ENCODE measurements around the gene POU6F1.
"Not testable (repeated sequence)": the region's sequence is repeated elsewhere in the genome, so short reads cannot be mapped to it uniquely, and the experiment has no call there.

The POU6F1 gene, protein sequence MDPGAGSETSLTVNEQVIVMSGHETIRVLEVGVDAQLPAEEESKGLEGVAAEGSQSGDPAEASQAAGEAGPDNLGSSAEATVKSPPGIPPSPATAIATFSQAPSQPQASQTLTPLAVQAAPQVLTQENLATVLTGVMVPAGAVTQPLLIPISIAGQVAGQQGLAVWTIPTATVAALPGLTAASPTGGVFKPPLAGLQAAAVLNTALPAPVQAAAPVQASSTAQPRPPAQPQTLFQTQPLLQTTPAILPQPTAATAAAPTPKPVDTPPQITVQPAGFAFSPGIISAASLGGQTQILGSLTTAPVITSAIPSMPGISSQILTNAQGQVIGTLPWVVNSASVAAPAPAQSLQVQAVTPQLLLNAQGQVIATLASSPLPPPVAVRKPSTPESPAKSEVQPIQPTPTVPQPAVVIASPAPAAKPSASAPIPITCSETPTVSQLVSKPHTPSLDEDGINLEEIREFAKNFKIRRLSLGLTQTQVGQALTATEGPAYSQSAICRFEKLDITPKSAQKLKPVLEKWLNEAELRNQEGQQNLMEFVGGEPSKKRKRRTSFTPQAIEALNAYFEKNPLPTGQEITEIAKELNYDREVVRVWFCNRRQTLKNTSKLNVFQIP

GRCh38 chr12:51217968-51218606, at the start of gene POU6F1:
Gene POU6F1, minus strand, starts transcription at chr12:51218062. Its CDS starts 11,226 bp downstream, at chr12:51206836.
- peaks cover 9% of the 10 kb centered on the region for H3K27me3 Mint-ChIP-seq
- H3K36me3 Mint-ChIP-seq = no peaks in the 10 kb centered on the region
- peak; percentile 76 for DNase-seq
- peaks cover 16% of the 10 kb centered on the region for H3K4me1 Mint-ChIP-seq
- H3K9me3 Mint-ChIP-seq = no peaks in the 10 kb centered on the region
- peak within 1 kb of the TSS; percentile 71 for H3K27ac Mint-ChIP-seq
- peak within 1 kb of the TSS; percentile 82 for H3K4me3 Mint-ChIP-seq
- CTCF ChIA-PET = interaction anchor here (0.6 to 1.7 kb wide), 13 partner anchors 12 to 196 kb away, joined by 3 to 9 read pairs (median 4); partner anchors contain the start of genes DAZAP2, LETMD1 and SMAGP

DNA sequence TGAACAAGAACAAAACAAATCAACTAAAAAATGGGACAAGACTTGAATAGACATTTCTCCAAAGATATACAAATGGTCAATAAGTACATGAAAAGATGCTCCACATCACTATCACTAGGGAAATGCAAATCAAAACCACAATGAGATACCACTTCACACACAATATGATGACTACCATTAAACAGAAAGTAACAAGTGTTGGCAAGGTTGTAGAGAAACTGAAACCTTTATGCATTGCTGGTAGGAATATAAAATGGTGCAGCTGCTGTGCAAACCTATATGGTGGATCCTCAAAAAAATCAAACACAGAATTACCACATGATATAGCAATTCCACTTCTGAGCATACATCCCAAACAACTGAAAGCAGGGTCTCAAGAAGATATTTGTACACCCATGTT, 47.2 kb upstream of the POU6F1 start:
- H3K27ac Mint-ChIP-seq = no peak overlapping the region

DNA sequence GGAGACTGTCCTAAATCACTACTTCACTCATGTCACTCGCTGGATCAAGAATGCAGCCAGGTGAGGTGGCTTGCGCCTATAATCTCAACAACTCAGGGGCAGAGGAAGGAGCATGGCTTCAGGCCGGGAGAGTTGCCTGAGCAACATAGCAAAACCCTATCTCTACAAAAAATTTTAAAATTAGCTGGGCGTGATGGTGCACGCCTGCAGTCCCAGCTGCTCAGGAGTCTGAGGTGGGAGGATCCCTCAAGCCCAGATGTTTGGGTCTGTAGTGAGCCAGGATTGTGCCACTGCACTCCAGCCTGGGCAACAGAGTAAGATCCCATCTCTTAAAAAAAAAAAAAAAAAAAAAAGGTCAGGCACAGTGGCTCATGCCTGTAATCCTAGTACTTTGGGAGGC, 46.4 kb upstream of the POU6F1 start:
- no peak overlapping the region for H3K27ac Mint-ChIP-seq
- peaks cover 25% of the 10 kb centered on the region for H3K4me1 Mint-ChIP-seq
- H3K27me3 Mint-ChIP-seq = peaks cover 12% of the 10 kb centered on the region
- CTCF ChIA-PET = interaction anchor here (1.0 to 3.8 kb wide), 3 partner anchors 12 to 77 kb away, joined by 3 to 34 read pairs (median 4); no protein-coding TSS in a partner anchor
- H3K4me3 Mint-ChIP-seq = no peak overlapping the region
- H3K36me3 Mint-ChIP-seq = no peaks in the 10 kb centered on the region
- H3K9me3 Mint-ChIP-seq = no peaks in the 10 kb centered on the region
- no peak for DNase-seq

More for the DNA sequence above, 47.2 kb upstream of the POU6F1 start:
- H3K4me1 Mint-ChIP-seq = peaks cover 27% of the 10 kb centered on the region
- no peaks in the 10 kb centered on the region for H3K36me3 Mint-ChIP-seq
- no peaks in the 10 kb centered on the region for H3K9me3 Mint-ChIP-seq
- DNase-seq = no peak
- H3K4me3 Mint-ChIP-seq = no peak overlapping the region
- CTCF ChIA-PET = interaction anchor here (1.1 kb wide), 1 partner anchor 75 kb away, joined by 4 read pairs; no protein-coding TSS in a partner anchor
- peaks cover 15% of the 10 kb centered on the region for H3K27me3 Mint-ChIP-seq

GRCh38 chr12:51263341-51263740, 45.5 kb upstream of the POU6F1 start:
- peaks cover 19% of the 10 kb centered on the region for H3K4me1 Mint-ChIP-seq
- no peak overlapping the region for H3K27ac Mint-ChIP-seq
- H3K4me3 Mint-ChIP-seq = no peak overlapping the region
- peaks cover 3% of the 10 kb centered on the region for H3K27me3 Mint-ChIP-seq
- CTCF ChIA-PET = interaction anchor here (0.6 to 3.8 kb wide), 6 partner anchors 11 to 233 kb away, joined by 3 to 34 read pairs (median 3); no protein-coding TSS in a partner anchor
- no peaks in the 10 kb centered on the region for H3K36me3 Mint-ChIP-seq
- DNase-seq = no peak
- no peaks in the 10 kb centered on the region for H3K9me3 Mint-ChIP-seq

GRCh38 chr12:51262758-51263177, 44.9 kb upstream of the POU6F1 start:
- Mint-ChIP-seq H3K27ac (no peak overlapping the region), H3K4me1 (peaks cover 19% of the 10 kb centered on the region)

GRCh38 chr12:51259600-51259999, 41.7 kb upstream of the POU6F1 start:
- H3K4me1 Mint-ChIP-seq = peaks cover 11% of the 10 kb centered on the region
- H3K27ac Mint-ChIP-seq, H3K4me3 Mint-ChIP-seq, H3K9me3 Mint-ChIP-seq, H3K36me3 Mint-ChIP-seq, CTCF ChIA-PET, H3K27me3 Mint-ChIP-seq, DNase-seq: not testable (repeated sequence)

More at GRCh38 chr12:51262758-51263177, 44.9 kb upstream of the POU6F1 start:
- Mint-ChIP-seq H3K9me3 (no peaks in the 10 kb centered on the region), H3K36me3 (no peaks in the 10 kb centered on the region), H3K27me3 (peaks cover 3% of the 10 kb centered on the region), H3K4me3 (no peak overlapping the region)
- CTCF ChIA-PET = interaction anchor here (0.6 to 3.8 kb wide), 8 partner anchors 11 to 107 kb away, joined by 3 to 34 read pairs (median 3); no protein-coding TSS in a partner anchor
- peak; percentile 46 for DNase-seq

DNA sequence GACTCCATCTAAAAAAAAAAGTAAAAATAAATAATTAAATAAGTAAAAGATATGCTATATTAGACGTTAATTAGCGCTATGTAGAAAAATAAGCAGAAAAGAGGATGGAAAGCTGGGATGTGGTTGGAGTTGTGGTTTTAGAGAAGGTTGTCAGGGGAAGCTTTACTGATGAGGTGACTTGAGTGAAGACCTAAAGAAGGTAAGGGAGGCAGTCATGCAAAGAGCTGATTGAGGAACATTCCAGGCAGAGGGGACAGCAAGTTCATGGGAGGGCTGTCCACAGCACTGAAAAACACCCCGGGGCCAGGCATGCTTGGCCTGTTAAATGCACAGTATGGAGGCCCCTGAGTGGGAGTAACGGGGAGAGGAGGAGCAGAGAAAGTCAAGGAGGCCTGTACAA, 36.7 kb upstream of the POU6F1 start:
- no peak overlapping the region for H3K27ac Mint-ChIP-seq
- peaks cover 2% of the 10 kb centered on the region for H3K36me3 Mint-ChIP-seq
- no peaks in the 10 kb centered on the region for H3K9me3 Mint-ChIP-seq
- no peaks in the 10 kb centered on the region for H3K27me3 Mint-ChIP-seq
- CTCF ChIA-PET = interaction anchor here (0.9 kb wide), 1 partner anchor 87 kb away, joined by 5 read pairs; no protein-coding TSS in a partner anchor
- H3K4me1 Mint-ChIP-seq = peaks cover 3% of the 10 kb centered on the region
- DNase-seq = no peak
- H3K4me3 Mint-ChIP-seq = no peak overlapping the region

DNA sequence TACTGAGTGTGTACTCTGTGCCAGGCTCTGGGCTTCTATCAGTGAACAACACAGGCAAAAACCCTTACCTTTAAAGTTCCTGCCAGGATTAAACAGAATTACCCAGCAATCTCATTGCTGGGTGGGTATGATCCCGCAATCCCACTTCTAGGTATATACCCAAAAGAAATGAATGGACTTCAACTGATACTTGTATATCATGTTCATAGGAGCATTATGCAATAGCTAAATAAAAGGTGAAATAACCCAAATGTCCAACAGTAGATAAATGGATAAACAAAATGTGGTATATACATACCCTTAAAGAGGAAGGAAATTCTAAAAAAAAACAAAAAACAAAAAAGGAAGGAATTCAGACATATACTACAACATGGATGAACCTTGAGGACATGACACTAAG, 35.4 kb upstream of the POU6F1 start:
- H3K27me3 Mint-ChIP-seq = no peaks in the 10 kb centered on the region
- CTCF ChIA-PET = interaction anchor here (0.9 to 3.1 kb wide), 16 partner anchors 10 to 486 kb away, joined by 3 to 34 read pairs (median 4); partner anchors contain the start of genes DAZAP2 and SMAGP

DNA sequence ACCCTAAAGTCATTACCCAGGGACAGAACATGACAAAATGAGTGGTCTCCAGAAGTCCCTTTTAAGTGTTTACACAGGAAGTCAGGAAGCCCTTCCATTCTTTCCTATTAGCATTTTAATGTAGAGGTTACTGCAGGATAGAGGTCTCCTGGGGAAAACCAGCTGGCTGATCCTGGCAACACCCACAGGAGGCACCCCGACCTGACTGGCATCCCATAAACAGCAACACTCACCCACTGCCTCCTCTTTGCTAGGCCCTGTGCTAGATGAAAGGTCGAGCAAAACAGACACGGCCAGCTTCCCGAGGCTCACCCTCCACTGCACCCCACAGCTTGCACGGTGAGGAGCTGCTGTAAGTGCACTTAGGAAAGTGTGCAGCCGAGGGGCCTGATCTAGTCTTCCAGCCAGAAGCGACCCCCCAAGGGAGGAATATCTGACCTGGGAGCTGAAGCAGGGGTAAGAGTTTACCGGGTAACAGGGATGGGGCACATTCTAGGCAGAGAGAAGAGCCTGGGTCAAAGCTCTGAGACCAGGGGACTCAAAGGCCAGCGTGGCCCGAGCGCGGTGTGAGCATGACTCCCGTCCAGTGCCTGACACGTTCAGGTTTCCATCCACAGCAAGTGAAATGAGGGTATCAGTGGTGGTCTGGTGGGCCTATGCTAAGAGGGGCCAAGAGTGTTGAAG, 29.8 kb upstream of the POU6F1 start:
- peaks cover 39% of the 10 kb centered on the region for H3K36me3 Mint-ChIP-seq
- no peak for DNase-seq
- H3K9me3 Mint-ChIP-seq = no peaks in the 10 kb centered on the region
- H3K4me1 Mint-ChIP-seq = peaks cover 46% of the 10 kb centered on the region
- CTCF ChIA-PET = interaction anchor here (0.8 kb wide), 1 partner anchor 104 kb away, joined by 3 read pairs; no protein-coding TSS in a partner anchor
- H3K4me3 Mint-ChIP-seq = no peak overlapping the region
- peak overlapping the region; percentile 74 for H3K27ac Mint-ChIP-seq
- no peaks in the 10 kb centered on the region for H3K27me3 Mint-ChIP-seq

More for the DNA sequence above, 35.4 kb upstream of the POU6F1 start:
- H3K27ac Mint-ChIP-seq = no peak overlapping the region
- peaks cover 6% of the 10 kb centered on the region for H3K4me1 Mint-ChIP-seq
- no peak for DNase-seq
- H3K4me3 Mint-ChIP-seq = no peak overlapping the region
- peaks cover 5% of the 10 kb centered on the region for H3K36me3 Mint-ChIP-seq
- H3K9me3 Mint-ChIP-seq = no peaks in the 10 kb centered on the region

- CTCF ChIA-PET = interaction anchor here (3.1 kb wide), 1 partner anchor 28 kb away, joined by 9 read pairs; the partner anchor contains the start of gene POU6F1
- DNase-seq = peak; percentile 57
- Mint-ChIP-seq H3K36me3 (peaks cover 49% of the 10 kb centered on the region), H3K27me3 (no peaks in the 10 kb centered on the region), H3K27ac (peak overlapping the region; percentile 80), H3K4me1 (peaks cover 55% of the 10 kb centered on the region), H3K4me3 (peak overlapping the region; percentile 3), H3K9me3 (no peaks in the 10 kb centered on the region)
Measured at GRCh38 chr12:51246254-51246853, 28.5 kb upstream of the POU6F1 start.

- no peaks in the 10 kb centered on the region for H3K9me3 Mint-ChIP-seq
- H3K27ac Mint-ChIP-seq = peak overlapping the region; percentile 80
- peaks cover 61% of the 10 kb centered on the region for H3K4me1 Mint-ChIP-seq
- H3K4me3 Mint-ChIP-seq = peak overlapping the region; percentile 3
- no peaks in the 10 kb centered on the region for H3K27me3 Mint-ChIP-seq
- CTCF ChIA-PET = interaction anchor here (0.5 to 3.1 kb wide), 3 partner anchors 27 to 480 kb away, joined by 3 to 9 read pairs (median 3); partner anchors contain the start of gene POU6F1
- H3K36me3 Mint-ChIP-seq = peaks cover 55% of the 10 kb centered on the region
- DNase-seq = no peak
Measured at GRCh38 chr12:51245476-51246253, 27.8 kb upstream of the POU6F1 start.

DNA sequence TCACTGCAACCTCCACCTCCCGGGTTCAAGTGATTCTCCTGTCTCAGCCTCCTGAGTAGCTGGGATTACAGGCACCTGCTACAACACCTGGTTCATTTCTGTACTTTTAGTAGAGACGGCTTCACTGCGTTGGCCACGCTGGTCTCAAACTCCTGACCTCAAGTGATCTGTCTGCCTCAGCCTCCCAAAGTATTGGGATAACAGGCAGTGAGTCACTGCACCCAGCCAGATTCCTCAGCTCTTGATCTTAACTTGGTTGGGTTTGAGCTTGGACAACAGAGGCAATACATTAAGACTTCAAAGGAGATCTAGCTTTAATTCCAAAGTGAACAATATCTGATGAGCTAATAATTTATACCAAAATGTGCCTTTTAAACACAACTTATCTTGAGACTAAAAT, 26.4 kb upstream of the POU6F1 start:
- Mint-ChIP-seq H3K27me3 (no peaks in the 10 kb centered on the region), H3K9me3 (no peaks in the 10 kb centered on the region), H3K36me3 (peaks cover 66% of the 10 kb centered on the region), H3K4me1 (peaks cover 73% of the 10 kb centered on the region), H3K4me3 (no peak overlapping the region), H3K27ac (peak overlapping the region; percentile 6)
- CTCF ChIA-PET = interaction anchor here (1.7 to 3.1 kb wide), 2 partner anchors 26 to 96 kb away, joined by 6 to 9 read pairs; partner anchors contain the start of gene POU6F1
- DNase-seq = no peak
